HepG2 (cell line): Measurements from ENCODE around the gene P2RX5. TPM values are rescaled to one million over a fixed set of nuclear protein-coding genes. Genes with fewer than 3 reads are reported as not detected.

ENCODE experiments used
- AHDC1 ChIP-seq: sonication (generic); formaldehyde crosslinking; IDR thresholded peaks from 2 replicates; pipeline ENCODE4 v1.5.1; 2020; ENCODE audit warnings: mild to moderate bottlenecking, missing genetic modification reagents, borderline replicate concordance
- ATF7 ChIP-seq, 2 experiments: fragments of 450-650 bp in 1 of 2; sonication (generic) in 1 of 2; formaldehyde crosslinking in 1 of 2; IDR thresholded peaks; 2 replicates each; pipeline versions ENCODE4 v1.4.0 to v1.6.1; 2016 to 2020; ENCODE audit warnings: antibody characterized with exemption in 1 of 2, mild to moderate bottlenecking in 1 of 2, missing genetic modification reagents in 1 of 2
- HMG20B ChIP-seq: conservative IDR thresholded peaks from 2 replicates; pipeline ENCODE4 v1.6.1; 2016; ENCODE audit warnings: missing genetic modification reagents, missing compliant biosample characterization
- PAF1 ChIP-seq: IDR thresholded peaks from 2 replicates; pipeline ENCODE4 v1.6.1; 2016; ENCODE audit warnings: missing genetic modification reagents, missing compliant biosample characterization
- TERF1 ChIP-seq: sonication (generic); formaldehyde crosslinking; IDR thresholded peaks from 2 replicates; pipeline ENCODE4 v1.8.0; 2022; ENCODE audit warnings: mild to moderate bottlenecking, missing genetic modification reagents, moderate library complexity
- TOE1 ChIP-seq: sonication (generic); formaldehyde crosslinking; IDR thresholded peaks from 2 replicates; pipeline ENCODE4 v1.4.0; 2020; ENCODE audit warnings: mild to moderate bottlenecking, missing genetic modification reagents
- ZNF138 ChIP-seq: sonication (generic); formaldehyde crosslinking; IDR thresholded peaks from 2 replicates; pipeline ENCODE4 v1.5.0; 2020; ENCODE audit warnings: mild to moderate bottlenecking, low read depth, missing genetic modification reagents
- ZNF296 ChIP-seq: sonication (generic); formaldehyde crosslinking; conservative IDR thresholded peaks from 2 replicates; pipeline ENCODE4 v1.5.0; 2020; ENCODE audit warnings: mild to moderate bottlenecking, missing genetic modification reagents
- ZNF383 ChIP-seq: sonication (generic); formaldehyde crosslinking; IDR thresholded peaks from 2 replicates; pipeline ENCODE4 v1.4.0; 2020; ENCODE audit warnings: missing genetic modification reagents, mild to moderate bottlenecking, borderline replicate concordance
- ZNF564 ChIP-seq: sonication (generic); formaldehyde crosslinking; IDR thresholded peaks from 2 replicates; pipeline ENCODE4 v1.8.1; 2023; ENCODE audit warnings: mild to moderate bottlenecking, missing genetic modification reagents
- ZSCAN12 ChIP-seq: sonication (generic); formaldehyde crosslinking; IDR thresholded peaks from 2 replicates; pipeline ENCODE4 v1.9.0; 2021; ENCODE audit warnings: mild to moderate bottlenecking, missing genetic modification reagents
- polyA plus RNA-seq, 8 experiments: library from polyadenylated mRNA; depleted of rRNA in 3 of 8; stranded (reverse) in 7 of 8; unstranded in 1 of 8; fragments of >200 nt; fragmentation: Illumina TruSeq in 4 of 8; extraction: Trizol in 4 of 8; gene quantifications; 2 replicates each; pipeline versions ENCODE4 v1.2.1 to v1.2.3, GENCODE V29; 2011 to 2016; ENCODE audit warnings: low read depth in 4 of 8, missing spikeins in 1 of 8, mixed read lengths in 1 of 8; ENCODE audit not compliant: insufficient read depth in 1 of 8
- total RNA-seq, 5 experiments: library from RNA; depleted of rRNA; stranded (reverse); fragments of >200 nt; fragmentation: Illumina TruSeq; extraction: Trizol; gene quantifications; 2 replicates each; pipeline ENCODE4 v1.2.3, GENCODE V29; 2016; ENCODE audit warnings: low read depth in 1 of 5

P2RX5 gene
- total and polyA plus RNA-seq, 2 of the 13 experiments (the other 11 are each of a cell fraction or from before 2014, with no cell fraction given): 0.95 to 1.7 TPM

- TF ChIP-seq AHDC1 (no peak; the same call in 1 of the 2 replicates), ZNF564 (CRISPR knock-in tag) (no peak), ZNF296 (CRISPR knock-in tag) (no peak), ZSCAN12 (CRISPR knock-in tag) (peak; percentile 80; the same call in 1 of the 2 replicates), HMG20B (CRISPR knock-in tag) (no peak), PAF1 (CRISPR knock-in tag) (no peak), TERF1 (CRISPR knock-in tag) (no peak), TOE1 (CRISPR knock-in tag) (no peak), ATF7 (IDR thresholded peaks at IDR 0.05) (no peak), ATF7 (CRISPR knock-in tag; IDR thresholded peaks at IDR 0.05) (no peak; the same call in none of the 2 replicates), ZNF138 (CRISPR knock-in tag) (peak; percentile 84; the same call in 1 of the 2 replicates), ZNF383 (CRISPR knock-in tag) (no peak)
These were observed 27.5 kb downstream of the P2RX5 start, which contains the start of the genes EMC6 and TAX1BP3 (continued) for GRCh38 chr17:3668279-3669084.
